ENCODE measurements around the gene PACSIN2.

The PACSIN2 gene

DNA sequence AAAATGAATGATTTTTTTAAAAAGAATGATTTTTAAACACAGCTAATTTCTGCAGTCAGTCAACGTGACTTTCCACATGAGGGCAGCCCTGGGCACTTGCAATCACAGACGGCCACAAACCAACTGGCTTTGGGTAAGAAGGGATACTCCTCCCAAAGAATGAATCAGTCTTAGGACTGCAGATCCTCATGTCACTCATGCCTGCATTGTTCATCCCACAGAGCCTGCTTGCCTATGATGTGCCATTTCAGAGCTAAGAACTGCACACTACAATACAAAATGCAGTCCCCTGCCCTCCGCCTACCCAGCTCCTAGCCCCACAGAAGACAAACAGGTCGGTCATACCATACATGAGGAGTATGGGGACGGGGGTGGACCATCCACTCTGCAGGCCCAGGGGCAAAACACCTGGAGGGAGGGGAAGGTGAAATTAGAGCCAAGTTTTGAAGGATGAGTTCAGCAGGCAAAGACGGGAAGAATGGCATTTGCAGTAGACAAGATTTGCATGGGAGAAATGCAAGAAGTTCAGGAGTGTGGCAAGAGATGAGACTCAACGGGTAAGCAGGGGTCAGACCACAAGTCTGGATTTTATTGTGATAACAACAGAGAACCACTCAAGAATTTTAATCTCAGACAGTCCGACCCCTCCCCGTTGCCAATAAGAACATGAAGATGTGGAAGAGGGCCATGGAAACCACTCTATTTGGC is 24.7 kb downstream of the PACSIN2 start:
- CTCF ChIA-PET = interaction anchor here (1.1 to 2.1 kb wide), 9 partner anchors 10 to 93 kb away, joined by 3 to 8 read pairs (median 4); no protein-coding TSS in a partner anchor
- peak; percentile 25 for TF ChIP-seq CTCF (IDR thresholded peaks at IDR 0.05; ENCODE audit: control extremely low read depth, extremely low read depth, low read depth, missing control alignments)
- POLR2A ChIA-PET = interaction anchor here (0.9 kb wide), 1 partner anchor 25 kb away, joined by 4 read pairs; the partner anchor contains the start of gene PACSIN2
- DNase-seq (ENCODE audit: extremely low spot score) = no peak

GRCh38 chr22:42986115-42986514 is 28.8 kb downstream of the PACSIN2 start:
- CTCF ChIA-PET = interaction anchor here (1.0 kb wide), 1 partner anchor 28 kb away, joined by 3 read pairs; no protein-coding TSS in a partner anchor
- no peak for DNase-seq (ENCODE audit: extremely low spot score)
- POLR2A ChIA-PET = no interaction called here
- no peak for TF ChIP-seq CTCF (IDR thresholded peaks at IDR 0.05; ENCODE audit: control extremely low read depth, extremely low read depth, low read depth, missing control alignments)

DNA sequence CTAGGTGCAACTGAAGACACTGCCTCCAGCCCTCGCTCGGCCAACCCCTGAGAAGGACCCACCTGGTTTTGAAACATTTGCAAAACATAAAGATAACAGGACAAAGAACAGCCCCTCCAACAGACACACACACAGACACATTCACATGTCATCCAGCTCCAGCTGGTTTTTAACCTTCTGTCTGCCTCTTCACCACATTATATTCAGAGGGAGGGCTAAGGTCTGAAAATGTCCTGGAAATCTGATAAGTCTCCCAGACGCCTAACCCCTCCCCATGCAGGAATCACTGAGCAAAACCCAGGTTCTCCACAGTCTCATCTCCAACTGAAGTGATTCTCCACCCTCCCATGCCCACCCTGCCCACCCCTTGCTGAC is 29.4 kb downstream of the PACSIN2 start:
- ChIA-PET POLR2A (interaction anchor here (1.0 kb wide), 1 partner anchor 29 kb away, joined by 3 read pairs; no protein-coding TSS in a partner anchor), CTCF (no interaction called here)
- TF ChIP-seq CTCF (IDR thresholded peaks at IDR 0.05; ENCODE audit: control extremely low read depth, extremely low read depth, low read depth, missing control alignments) = no peak
- no peak for DNase-seq (ENCODE audit: extremely low spot score)

DNA sequence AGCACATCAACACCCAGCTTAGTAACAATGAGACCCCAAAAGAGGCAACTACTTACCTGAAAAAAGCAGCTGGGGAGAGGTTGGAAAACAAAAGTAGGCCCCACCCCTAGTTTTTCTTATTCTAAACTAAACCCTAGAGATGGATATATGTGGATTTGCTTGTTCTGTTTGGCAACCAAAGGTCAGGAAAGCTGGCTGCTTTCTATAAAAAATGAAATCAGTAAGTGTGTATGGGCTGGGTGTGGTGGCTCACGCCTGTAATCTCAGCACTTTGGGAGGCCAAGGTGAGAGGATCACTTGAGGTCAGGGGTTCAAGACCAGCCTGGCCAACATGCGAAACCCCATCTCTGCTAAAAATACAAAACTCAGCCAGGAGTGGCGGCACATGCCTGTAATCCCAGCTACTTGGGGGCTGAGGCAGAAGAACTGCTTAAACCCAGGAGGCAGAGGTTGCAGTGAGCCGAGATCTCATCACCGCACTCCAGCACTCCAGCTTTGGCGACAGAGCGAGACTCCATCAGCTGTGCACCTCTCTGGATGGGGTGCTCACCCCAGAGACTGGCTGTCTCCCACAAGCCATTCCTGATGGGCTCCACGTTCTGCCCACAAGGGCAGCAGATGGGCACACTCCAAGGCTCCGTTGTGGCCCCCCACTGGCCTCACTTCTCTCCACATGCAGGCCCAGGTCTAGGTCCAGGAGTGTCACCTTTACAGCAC is 30.0 kb downstream of the PACSIN2 start:
- ChIA-PET CTCF (interaction anchor here (1.1 kb wide), 1 partner anchor 10 kb away, joined by 3 read pairs; no protein-coding TSS in a partner anchor), POLR2A (interaction anchor here (1.0 kb wide), 1 partner anchor 30 kb away, joined by 3 read pairs; no protein-coding TSS in a partner anchor)
- no peak for DNase-seq (ENCODE audit: extremely low spot score)
- TF ChIP-seq CTCF (IDR thresholded peaks at IDR 0.05; ENCODE audit: control extremely low read depth, extremely low read depth, low read depth, missing control alignments) = no peak

DNA sequence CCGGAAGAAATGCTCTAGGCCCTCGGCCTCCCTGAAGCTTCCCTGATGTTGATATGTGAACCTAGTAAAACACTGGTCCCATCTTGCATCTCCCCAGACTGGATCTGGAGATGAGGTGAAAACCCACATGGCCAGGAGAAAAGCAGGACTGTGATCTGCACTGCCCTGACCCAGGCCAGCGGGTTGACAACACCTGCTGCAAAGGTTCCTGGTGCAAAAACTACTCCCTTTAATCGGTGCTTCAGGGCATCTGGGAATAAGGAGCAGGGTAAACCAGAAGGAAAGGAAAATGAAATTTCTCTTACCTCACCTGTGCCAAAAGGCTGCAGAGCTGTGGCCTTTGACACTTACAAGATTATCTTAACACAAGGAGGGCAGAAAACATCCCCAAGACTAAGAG is 30.6 kb downstream of the PACSIN2 start:
- TF ChIP-seq CTCF (IDR thresholded peaks at IDR 0.05; ENCODE audit: control extremely low read depth, extremely low read depth, low read depth, missing control alignments) = no peak
- CTCF ChIA-PET = interaction anchor here (1.1 kb wide), 1 partner anchor 11 kb away, joined by 3 read pairs; no protein-coding TSS in a partner anchor
- no peak for DNase-seq (ENCODE audit: extremely low spot score)
- POLR2A ChIA-PET = no interaction called here

DNA sequence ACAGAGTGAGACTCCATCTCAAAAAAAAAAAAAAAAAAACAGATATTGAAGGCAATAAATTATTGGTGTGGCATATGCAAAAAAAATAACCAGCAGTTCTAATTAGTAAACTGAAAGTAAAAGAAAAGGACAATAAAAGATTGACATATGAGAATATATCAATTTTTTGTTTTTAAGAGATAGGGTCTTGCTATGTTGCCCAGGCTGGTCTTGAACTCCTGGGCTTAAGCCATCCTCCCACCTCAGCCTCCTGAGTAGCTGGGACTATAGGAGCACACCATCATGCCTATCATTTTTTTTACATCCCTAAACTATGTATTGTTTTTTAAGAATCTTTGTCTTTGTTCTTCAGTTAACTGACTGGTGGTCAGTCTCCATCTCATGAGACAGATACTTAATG is 31.5 kb downstream of the PACSIN2 start:
- CTCF ChIA-PET = interaction anchor here (1.1 kb wide), 1 partner anchor 12 kb away, joined by 3 read pairs; no protein-coding TSS in a partner anchor
- no peak for TF ChIP-seq CTCF (IDR thresholded peaks at IDR 0.05; ENCODE audit: control extremely low read depth, extremely low read depth, low read depth, missing control alignments)
- no peak for DNase-seq (ENCODE audit: extremely low spot score)
- POLR2A ChIA-PET = no interaction called here

Measured in GM10248 (cell line).